ENCODE results near the gene B4GALT5. TPM values are rescaled to one million over a fixed set of nuclear protein-coding genes. Genes with fewer than 3 reads are reported as not detected.
A peak's percentile ranks its signal among the peaks of the same experiment; 100 is the strongest.

The B4GALT5 gene
- total RNA-seq, 3 donors from 2014 or later (not counting 1 experiment from before 2014, with no cell fraction given) = 15.5 to 29.1 (median 28.6) TPM

DNA sequence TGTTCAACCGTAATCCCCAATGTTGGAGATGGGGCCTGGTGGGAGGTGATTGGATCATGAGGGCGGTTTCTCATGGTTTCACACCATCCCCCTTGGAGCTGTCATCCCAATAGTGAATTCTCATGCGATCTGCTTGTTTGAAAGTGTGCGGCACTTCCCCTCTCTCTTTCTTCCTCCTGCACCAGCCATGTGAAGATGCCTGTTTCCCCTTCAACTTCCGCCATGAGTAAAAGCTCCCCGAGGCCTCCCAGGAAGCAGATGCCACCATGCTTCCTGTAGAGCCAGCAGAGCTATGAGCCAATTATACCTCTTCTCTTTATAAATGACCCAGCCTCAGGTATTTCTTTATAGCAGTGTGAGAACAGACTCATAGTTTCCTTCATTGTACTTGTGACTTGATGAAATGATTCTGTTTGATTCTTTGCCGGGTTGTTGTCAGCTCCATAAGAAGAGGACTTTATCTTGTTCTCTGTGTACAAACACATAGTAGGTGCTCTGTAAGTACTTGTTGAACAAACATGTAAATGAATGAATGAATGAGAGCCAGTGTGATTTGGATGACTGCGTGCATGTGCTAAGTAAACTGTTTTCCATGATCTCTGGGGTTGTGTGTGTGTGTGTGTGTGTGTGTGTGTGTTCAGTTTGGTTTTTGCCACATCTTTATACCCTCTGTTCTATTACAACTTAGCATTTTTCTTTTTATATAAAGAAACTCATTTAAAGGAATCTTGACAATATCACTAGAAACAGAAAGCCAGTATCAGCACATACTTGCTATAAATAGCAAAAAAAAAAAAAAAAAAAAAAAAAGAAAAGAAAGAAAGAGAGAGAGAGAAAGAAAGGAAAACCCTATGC is 123.3 kb downstream of the B4GALT5 start:
- H3K4me3 Mint-ChIP-seq = no peak overlapping the region
- no peaks in the 10 kb centered on the region for H3K36me3 ChIP-seq (ENCODE audit: control insufficient read depth, insufficient read depth, low read length)
- H3K9me3 Mint-ChIP-seq = peaks cover 0 to 3% of the 10 kb centered on the region in 2 donors
- DNase-seq (no peak), ATAC-seq (no peak)
- H3K9me3 ChIP-seq (ENCODE audit: control insufficient read depth, insufficient read depth, low read length) = no peaks in the 10 kb centered on the region
- H3K4me3 ChIP-seq (ENCODE audit: low read length) = no peak overlapping the region
- H3K27ac Mint-ChIP-seq = peak overlapping the region in 1 of 2 donors; percentile 21
- peaks cover 45% of the 10 kb centered on the region for H3K4me1 ChIP-seq (ENCODE audit: control insufficient read depth, insufficient read depth, low read length)
- WGBS (ENCODE audit: insufficient coverage) = 81% methylated on average over 8 of the region's 8 CpGs
- no peaks in the 10 kb centered on the region for H3K27me3 ChIP-seq (ENCODE audit: control insufficient read depth, insufficient read depth, low read length)
- H3K27me3 Mint-ChIP-seq (ENCODE audit: low read depth in 2 of 2) = peaks cover 4 to 15% of the 10 kb centered on the region in 2 donors
- no peak overlapping the region for H3K27ac ChIP-seq (ENCODE audit: low read length)
- no peaks in the 10 kb centered on the region for H3K36me3 Mint-ChIP-seq
- TF ChIP-seq, protein P1, sequence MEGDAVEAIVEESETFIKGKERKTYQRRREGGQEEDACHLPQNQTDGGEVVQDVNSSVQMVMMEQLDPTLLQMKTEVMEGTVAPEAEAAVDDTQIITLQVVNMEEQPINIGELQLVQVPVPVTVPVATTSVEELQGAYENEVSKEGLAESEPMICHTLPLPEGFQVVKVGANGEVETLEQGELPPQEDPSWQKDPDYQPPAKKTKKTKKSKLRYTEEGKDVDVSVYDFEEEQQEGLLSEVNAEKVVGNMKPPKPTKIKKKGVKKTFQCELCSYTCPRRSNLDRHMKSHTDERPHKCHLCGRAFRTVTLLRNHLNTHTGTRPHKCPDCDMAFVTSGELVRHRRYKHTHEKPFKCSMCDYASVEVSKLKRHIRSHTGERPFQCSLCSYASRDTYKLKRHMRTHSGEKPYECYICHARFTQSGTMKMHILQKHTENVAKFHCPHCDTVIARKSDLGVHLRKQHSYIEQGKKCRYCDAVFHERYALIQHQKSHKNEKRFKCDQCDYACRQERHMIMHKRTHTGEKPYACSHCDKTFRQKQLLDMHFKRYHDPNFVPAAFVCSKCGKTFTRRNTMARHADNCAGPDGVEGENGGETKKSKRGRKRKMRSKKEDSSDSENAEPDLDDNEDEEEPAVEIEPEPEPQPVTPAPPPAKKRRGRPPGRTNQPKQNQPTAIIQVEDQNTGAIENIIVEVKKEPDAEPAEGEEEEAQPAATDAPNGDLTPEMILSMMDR (IDR thresholded peaks at IDR 0.05) = no peak
- peaks cover 24 to 62% of the 10 kb centered on the region in 2 donors for H3K4me1 Mint-ChIP-seq
- intact Hi-C loops (cut with micrococcal nuclease) = no loop called here

- H3K9me3 Mint-ChIP-seq = peaks cover 0 to 3% of the 10 kb centered on the region in 2 donors
- no peaks in the 10 kb centered on the region for H3K9me3 ChIP-seq (ENCODE audit: control insufficient read depth, insufficient read depth, low read length)
- no peaks in the 10 kb centered on the region for H3K36me3 Mint-ChIP-seq
- ATAC-seq (no peak), DNase-seq (no peak)
- TF ChIP-seq, protein P1 (IDR thresholded peaks at IDR 0.05) = no peak
- no peaks in the 10 kb centered on the region for H3K27me3 ChIP-seq (ENCODE audit: control insufficient read depth, insufficient read depth, low read length)
- intact Hi-C loops (cut with micrococcal nuclease) = no loop called here
- H3K4me3 Mint-ChIP-seq = no peak overlapping the region
- H3K4me3 ChIP-seq (ENCODE audit: low read length) = no peak overlapping the region
- peaks cover 4 to 15% of the 10 kb centered on the region in 2 donors for H3K27me3 Mint-ChIP-seq (ENCODE audit: low read depth in 2 of 2)
- no peak overlapping the region for H3K27ac ChIP-seq (ENCODE audit: low read length)
- peaks cover 45% of the 10 kb centered on the region for H3K4me1 ChIP-seq (ENCODE audit: control insufficient read depth, insufficient read depth, low read length)
- 96% methylated on average over 6 of the region's 6 CpGs for WGBS (ENCODE audit: insufficient coverage)
- H3K36me3 ChIP-seq (ENCODE audit: control insufficient read depth, insufficient read depth, low read length) = no peaks in the 10 kb centered on the region
- peaks cover 24 to 62% of the 10 kb centered on the region in 2 donors for H3K4me1 Mint-ChIP-seq
- H3K27ac Mint-ChIP-seq = peak overlapping the region in 1 of 2 donors; percentile 21
Measured at GRCh38 chr20:49589747-49590146, 123.9 kb downstream of the B4GALT5 start.

DNA sequence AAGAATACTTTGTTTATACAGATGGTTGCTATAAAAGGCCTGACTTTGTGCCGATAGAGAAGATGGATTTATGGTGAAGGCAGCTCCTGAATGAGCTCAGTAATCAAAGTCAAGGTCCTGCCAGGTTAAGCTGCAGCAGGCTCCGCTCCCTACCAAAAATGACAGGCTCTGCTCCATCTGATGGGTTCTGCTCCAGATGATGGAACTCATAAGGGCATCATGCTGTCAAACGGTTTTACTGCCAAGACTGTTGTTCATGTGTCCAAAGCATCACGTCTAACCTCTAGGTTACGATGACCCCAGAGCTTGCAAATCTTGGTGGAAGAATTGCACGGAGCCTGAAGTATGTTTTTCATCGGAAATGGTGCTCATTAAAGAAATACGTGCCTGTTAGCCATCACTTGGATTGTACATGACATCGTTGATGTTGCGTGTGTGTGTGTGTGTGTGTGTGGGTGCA is 126.5 kb downstream of the B4GALT5 start:
- DNase-seq = no peak
- TF ChIP-seq, protein P1 (IDR thresholded peaks at IDR 0.05) = no peak
- Histone ChIP-seq H3K9me3 (ENCODE audit: control insufficient read depth, insufficient read depth, low read length) (peaks cover 4% of the 10 kb centered on the region), H3K36me3 (ENCODE audit: control insufficient read depth, insufficient read depth, low read length) (no peaks in the 10 kb centered on the region), H3K4me1 (ENCODE audit: control insufficient read depth, insufficient read depth, low read length) (peaks cover 30% of the 10 kb centered on the region), H3K4me3 (ENCODE audit: low read length) (no peak overlapping the region), H3K27me3 (ENCODE audit: control insufficient read depth, insufficient read depth, low read length) (no peaks in the 10 kb centered on the region), H3K27ac (ENCODE audit: low read length) (no peak overlapping the region)
- Mint-ChIP-seq H3K9me3 (peaks cover under 1 to 3% of the 10 kb centered on the region in 2 donors), H3K27ac (no peak overlapping the region), H3K36me3 (no peaks in the 10 kb centered on the region), H3K4me3 (no peak overlapping the region), H3K27me3 (ENCODE audit: low read depth in 2 of 2) (peaks cover 8 to 15% of the 10 kb centered on the region in 2 donors), H3K4me1 (peaks cover 14 to 50% of the 10 kb centered on the region in 2 donors)
- ATAC-seq = no peak
- WGBS (ENCODE audit: insufficient coverage) = 80% methylated on average over 10 of the region's 10 CpGs
- intact Hi-C loops (cut with micrococcal nuclease) = no loop called here

Measured in natural killer cell (primary cell).